H1 (cell line): ENCODE measurements around the gene GABARAPL2. TPM values are rescaled to one million over a fixed set of nuclear protein-coding genes. Genes with fewer than 3 reads are reported as not detected.

Source experiments
- BCL11A ChIP-seq, 2 experiments: IDR thresholded peaks; one replicate each; pipeline ENCODE4 v1.6.1; 2011; ENCODE audit warnings: low read depth in 2 of 2, low read length in 2 of 2, mild to moderate bottlenecking in 2 of 2
- CBX5 ChIP-seq: fragments of 300-800, 300-1000 bp; sonication (generic); IDR thresholded peaks from 2 replicates; pipeline ENCODE4 v1.7.1; 2016; ENCODE audit warnings: antibody characterized with exemption, low read length, low read depth
- EP300 ChIP-seq, 2 experiments: IDR thresholded peaks; 1 replicate in 1 of 2; 2 replicates in 1 of 2; pipeline ENCODE4 v1.6.1; 2011 to 2012; ENCODE audit warnings: low read depth in 2 of 2, low read length in 2 of 2, mild to moderate bottlenecking in 2 of 2, borderline replicate concordance in 1 of 2, inconsistent platforms in 1 of 2, moderate library complexity in 1 of 2
- JUND ChIP-seq: IDR thresholded peaks from 2 replicates; pipeline ENCODE4 v1.6.1; 2011; ENCODE audit warnings: mild to moderate bottlenecking, improper control_type of control experiment, low read length
- POLR2A ChIP-seq, 2 experiments: IDR thresholded peaks; 1 replicate in 1 of 2; 2 replicates in 1 of 2; pipeline ENCODE4 v1.6.1; 2011; ENCODE audit warnings: low read depth in 2 of 2, low read length in 2 of 2, mild to moderate bottlenecking in 2 of 2; ENCODE audit errors: control extremely low read depth in 1 of 2
- RXRA ChIP-seq: IDR thresholded peaks from 2 replicates; pipeline ENCODE4 v1.6.1; 2011; ENCODE audit warnings: low read depth, mild to moderate bottlenecking, low read length, moderate library complexity; ENCODE audit not compliant: insufficient read depth
- SP2 ChIP-seq: IDR thresholded peaks from 2 replicates; pipeline ENCODE4 v1.6.1; 2012; ENCODE audit warnings: mild to moderate bottlenecking, low read length, inconsistent platforms
- ZNF274 ChIP-seq: IDR thresholded peaks from 2 replicates; pipeline ENCODE4 v1.7.0; 2012; ENCODE audit warnings: low read length, borderline replicate concordance; ENCODE audit errors: extremely low read depth
- polyA plus RNA-seq, 7 experiments: library from polyadenylated mRNA; depleted of rRNA in 3 of 7; stranded (reverse) in 5 of 7; unstranded in 2 of 7; fragments of >200 nt in 5 of 7; fragments of 200-250 nt in 2 of 7; gene quantifications; 1 replicate in 5 of 7; 2 replicates in 1 of 7; 4 replicates in 1 of 7; pipeline versions ENCODE4 v1.2.1 to v1.2.3, GENCODE V29; 2011 to 2013; ENCODE audit warnings: missing spikeins in 2 of 7, mixed read lengths in 2 of 7
- total RNA-seq: library from RNA; stranded (reverse); fragmentation: NEBNext Ultra II Directional; extraction: Animal tissue kit (Norgen Biotek cat#: 25700); gene quantifications from 2 replicates; pipeline ENCODE4 v1.2.1, GENCODE V29; 2021
- TF ChIP-seq, protein P1 (sequence below): fragments of 300-600 bp; sonication (generic); IDR thresholded peaks from 2 replicates; pipeline ENCODE4 v1.7.1; 2012; ENCODE audit warnings: low read length, moderate library complexity, mild to moderate bottlenecking, inconsistent platforms; ENCODE audit not compliant: insufficient replicate concordance

The GABARAPL2 gene
- total and polyA plus RNA-seq, 2 of the 8 experiments (the other 6 are each of a cell fraction or from before 2014, with no cell fraction given): 65.8 to 71.3 TPM

- TF ChIP-seq JUND: no peak
- TF ChIP-seq CBX5: no peak
- TF ChIP-seq, protein P1, sequence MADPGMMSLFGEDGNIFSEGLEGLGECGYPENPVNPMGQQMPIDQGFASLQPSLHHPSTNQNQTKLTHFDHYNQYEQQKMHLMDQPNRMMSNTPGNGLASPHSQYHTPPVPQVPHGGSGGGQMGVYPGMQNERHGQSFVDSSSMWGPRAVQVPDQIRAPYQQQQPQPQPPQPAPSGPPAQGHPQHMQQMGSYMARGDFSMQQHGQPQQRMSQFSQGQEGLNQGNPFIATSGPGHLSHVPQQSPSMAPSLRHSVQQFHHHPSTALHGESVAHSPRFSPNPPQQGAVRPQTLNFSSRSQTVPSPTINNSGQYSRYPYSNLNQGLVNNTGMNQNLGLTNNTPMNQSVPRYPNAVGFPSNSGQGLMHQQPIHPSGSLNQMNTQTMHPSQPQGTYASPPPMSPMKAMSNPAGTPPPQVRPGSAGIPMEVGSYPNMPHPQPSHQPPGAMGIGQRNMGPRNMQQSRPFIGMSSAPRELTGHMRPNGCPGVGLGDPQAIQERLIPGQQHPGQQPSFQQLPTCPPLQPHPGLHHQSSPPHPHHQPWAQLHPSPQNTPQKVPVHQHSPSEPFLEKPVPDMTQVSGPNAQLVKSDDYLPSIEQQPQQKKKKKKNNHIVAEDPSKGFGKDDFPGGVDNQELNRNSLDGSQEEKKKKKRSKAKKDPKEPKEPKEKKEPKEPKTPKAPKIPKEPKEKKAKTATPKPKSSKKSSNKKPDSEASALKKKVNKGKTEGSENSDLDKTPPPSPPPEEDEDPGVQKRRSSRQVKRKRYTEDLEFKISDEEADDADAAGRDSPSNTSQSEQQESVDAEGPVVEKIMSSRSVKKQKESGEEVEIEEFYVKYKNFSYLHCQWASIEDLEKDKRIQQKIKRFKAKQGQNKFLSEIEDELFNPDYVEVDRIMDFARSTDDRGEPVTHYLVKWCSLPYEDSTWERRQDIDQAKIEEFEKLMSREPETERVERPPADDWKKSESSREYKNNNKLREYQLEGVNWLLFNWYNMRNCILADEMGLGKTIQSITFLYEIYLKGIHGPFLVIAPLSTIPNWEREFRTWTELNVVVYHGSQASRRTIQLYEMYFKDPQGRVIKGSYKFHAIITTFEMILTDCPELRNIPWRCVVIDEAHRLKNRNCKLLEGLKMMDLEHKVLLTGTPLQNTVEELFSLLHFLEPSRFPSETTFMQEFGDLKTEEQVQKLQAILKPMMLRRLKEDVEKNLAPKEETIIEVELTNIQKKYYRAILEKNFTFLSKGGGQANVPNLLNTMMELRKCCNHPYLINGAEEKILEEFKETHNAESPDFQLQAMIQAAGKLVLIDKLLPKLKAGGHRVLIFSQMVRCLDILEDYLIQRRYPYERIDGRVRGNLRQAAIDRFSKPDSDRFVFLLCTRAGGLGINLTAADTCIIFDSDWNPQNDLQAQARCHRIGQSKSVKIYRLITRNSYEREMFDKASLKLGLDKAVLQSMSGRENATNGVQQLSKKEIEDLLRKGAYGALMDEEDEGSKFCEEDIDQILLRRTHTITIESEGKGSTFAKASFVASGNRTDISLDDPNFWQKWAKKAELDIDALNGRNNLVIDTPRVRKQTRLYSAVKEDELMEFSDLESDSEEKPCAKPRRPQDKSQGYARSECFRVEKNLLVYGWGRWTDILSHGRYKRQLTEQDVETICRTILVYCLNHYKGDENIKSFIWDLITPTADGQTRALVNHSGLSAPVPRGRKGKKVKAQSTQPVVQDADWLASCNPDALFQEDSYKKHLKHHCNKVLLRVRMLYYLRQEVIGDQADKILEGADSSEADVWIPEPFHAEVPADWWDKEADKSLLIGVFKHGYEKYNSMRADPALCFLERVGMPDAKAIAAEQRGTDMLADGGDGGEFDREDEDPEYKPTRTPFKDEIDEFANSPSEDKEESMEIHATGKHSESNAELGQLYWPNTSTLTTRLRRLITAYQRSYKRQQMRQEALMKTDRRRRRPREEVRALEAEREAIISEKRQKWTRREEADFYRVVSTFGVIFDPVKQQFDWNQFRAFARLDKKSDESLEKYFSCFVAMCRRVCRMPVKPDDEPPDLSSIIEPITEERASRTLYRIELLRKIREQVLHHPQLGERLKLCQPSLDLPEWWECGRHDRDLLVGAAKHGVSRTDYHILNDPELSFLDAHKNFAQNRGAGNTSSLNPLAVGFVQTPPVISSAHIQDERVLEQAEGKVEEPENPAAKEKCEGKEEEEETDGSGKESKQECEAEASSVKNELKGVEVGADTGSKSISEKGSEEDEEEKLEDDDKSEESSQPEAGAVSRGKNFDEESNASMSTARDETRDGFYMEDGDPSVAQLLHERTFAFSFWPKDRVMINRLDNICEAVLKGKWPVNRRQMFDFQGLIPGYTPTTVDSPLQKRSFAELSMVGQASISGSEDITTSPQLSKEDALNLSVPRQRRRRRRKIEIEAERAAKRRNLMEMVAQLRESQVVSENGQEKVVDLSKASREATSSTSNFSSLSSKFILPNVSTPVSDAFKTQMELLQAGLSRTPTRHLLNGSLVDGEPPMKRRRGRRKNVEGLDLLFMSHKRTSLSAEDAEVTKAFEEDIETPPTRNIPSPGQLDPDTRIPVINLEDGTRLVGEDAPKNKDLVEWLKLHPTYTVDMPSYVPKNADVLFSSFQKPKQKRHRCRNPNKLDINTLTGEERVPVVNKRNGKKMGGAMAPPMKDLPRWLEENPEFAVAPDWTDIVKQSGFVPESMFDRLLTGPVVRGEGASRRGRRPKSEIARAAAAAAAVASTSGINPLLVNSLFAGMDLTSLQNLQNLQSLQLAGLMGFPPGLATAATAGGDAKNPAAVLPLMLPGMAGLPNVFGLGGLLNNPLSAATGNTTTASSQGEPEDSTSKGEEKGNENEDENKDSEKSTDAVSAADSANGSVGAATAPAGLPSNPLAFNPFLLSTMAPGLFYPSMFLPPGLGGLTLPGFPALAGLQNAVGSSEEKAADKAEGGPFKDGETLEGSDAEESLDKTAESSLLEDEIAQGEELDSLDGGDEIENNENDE: no peak
- TF ChIP-seq EP300 (IDR thresholded peaks at IDR 0.05; ENCODE audit: borderline replicate concordance in 1 of 2, low read depth in 2 of 2, low read length in 2 of 2): no peak
- no peak for TF ChIP-seq RXRA
- no peak for TF ChIP-seq BCL11A (IDR thresholded peaks at IDR 0.05; ENCODE audit: low read depth in 2 of 2, low read length in 2 of 2)
- TF ChIP-seq POLR2A (IDR thresholded peaks at IDR 0.05; ENCODE audit: control extremely low read depth in 1 of 2, low read depth in 2 of 2, low read length in 2 of 2): no peak
- TF ChIP-seq ZNF274: no peak
- TF ChIP-seq SP2: no peak
These were observed 48.1 kb downstream of the GABARAPL2 start (continued) for GRCh38 chr16:75614066-75614897.
